COR-L47 (cell line): ENCODE results near the gene PLXNC1.
A peak's percentile ranks its signal among the peaks of the same experiment; 100 is the strongest.

Experiments
- DNase-seq: peaks from one replicate; lab custom pipeline; 2025; lab: John Stamatoyannopoulos, UW

The PLXNC1 gene

GRCh38 chr12:94204499-94205247, 56.3 kb downstream of the PLXNC1 start:
- DNase-seq = no peak

DNA sequence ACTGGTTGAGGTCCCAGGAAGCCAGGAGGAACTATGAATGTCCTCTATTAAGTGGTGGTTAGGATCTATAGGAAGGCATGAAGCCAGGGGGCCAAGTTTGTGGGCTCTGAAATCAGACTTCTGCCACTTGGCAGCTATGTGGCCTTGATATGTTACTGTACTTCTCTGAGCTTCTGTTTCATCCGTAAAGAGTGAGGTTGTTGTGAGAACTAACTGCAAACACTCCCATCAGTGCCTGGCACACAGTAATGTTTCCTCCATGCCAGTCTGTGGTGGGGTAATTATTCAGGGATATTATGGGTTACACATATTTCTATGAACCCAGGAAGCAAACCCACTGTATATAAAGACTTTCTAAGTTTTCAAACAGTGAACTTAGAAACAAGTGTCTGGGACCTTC, 57.4 kb downstream of the PLXNC1 start:
- DNase-seq = no peak

DNA sequence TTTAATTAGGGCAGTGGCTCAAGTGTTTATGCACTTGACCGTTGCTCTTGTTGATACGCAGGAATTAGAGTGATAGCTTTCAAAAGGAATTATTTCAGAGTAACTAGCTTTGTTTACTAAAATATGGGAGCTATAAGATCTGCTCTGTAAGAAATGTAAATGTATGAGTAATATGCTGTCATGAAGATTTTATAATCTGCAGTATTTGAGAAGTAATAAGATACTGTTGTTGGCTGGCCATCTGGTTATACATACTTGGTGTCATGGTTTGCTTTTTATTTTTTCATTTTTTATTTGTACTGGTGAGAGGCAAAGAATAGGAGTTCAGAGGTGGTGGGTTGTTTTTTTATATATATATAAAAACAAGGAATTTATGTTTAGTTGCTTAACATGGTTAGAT, 58.5 kb downstream of the PLXNC1 start:
- DNase-seq = no peak

- no peak for DNase-seq
These were observed 59.1 kb downstream of the PLXNC1 start for GRCh38 chr12:94207467-94207848.

GRCh38 chr12:94207849-94208621, 59.7 kb downstream of the PLXNC1 start:
- no peak for DNase-seq

DNA sequence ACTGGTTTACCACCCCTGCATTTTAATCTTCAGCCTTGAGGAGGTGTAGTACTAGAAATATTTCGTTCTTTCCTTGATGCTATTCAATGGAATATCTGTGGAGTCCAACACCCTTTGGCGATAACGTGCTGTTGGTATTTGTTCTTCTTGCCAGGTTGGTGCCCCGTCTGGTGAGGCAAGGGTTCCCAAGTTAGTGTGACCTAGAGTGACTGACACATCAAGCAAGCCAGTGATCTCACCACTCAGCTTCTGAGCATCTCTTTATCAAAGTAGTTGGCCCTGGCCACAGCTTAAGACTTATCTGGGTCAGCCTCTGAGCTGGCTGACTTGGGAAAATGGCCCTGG, 60.2 kb downstream of the PLXNC1 start:
- no peak for DNase-seq

DNA sequence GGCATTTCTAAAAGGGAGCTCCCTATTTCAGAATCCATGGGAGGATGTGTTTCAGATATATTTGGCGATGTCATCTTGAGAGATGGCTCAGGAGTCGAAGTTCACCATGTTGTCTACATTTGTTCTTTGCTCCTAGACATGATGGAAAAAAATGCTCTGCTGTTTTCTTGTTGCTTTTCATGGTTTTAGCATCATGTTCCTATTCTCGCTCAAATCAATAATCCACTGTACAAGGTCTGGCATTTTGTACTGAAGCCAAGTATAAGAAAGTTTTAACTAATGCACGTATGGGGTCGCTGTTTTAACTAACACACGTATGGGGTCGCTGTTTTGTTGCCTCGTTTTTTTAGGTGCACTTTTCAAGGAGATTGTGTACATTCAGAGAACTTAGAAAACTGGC, 60.9 kb downstream of the PLXNC1 start:
- no peak for DNase-seq

DNA sequence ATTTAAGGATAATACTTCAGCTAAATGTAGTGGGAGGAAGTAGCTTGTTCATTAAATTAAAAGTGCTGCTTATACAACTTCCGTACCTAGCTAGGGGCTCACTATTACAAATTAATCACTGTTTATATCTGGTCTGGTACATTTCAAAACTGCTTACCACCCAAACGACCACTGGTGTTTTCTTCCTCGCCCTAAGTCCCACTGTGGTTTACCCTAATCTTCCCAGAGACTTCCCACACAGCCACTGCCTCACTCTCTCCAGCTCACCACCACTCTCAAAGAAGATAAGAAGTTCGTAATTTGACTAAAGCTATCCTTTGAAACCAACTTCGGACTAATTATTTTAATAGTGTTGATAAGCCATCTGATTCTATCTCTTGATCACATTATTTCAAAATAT, 62.6 kb downstream of the PLXNC1 start:
- DNase-seq = no peak

DNA sequence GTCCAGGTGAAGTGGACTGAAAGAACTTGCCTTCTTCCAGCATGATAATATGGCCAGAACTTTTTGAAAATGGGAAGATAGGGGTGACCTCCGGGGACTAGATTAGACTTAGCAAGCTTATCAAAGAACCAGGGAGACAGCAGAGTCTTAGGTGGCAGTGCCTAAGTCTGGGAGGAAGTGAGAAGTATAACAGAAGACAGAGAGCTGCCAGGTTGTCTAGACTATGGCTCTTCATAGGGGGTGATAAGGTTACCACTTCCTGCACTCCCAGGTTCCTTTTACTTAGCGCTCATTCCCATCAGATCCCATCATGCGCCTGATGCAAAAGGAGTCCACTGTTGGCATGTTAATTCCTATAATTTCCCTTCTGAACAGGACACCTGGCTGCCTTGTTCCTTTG, 69.9 kb downstream of the PLXNC1 start:
- DNase-seq = no peak

DNA sequence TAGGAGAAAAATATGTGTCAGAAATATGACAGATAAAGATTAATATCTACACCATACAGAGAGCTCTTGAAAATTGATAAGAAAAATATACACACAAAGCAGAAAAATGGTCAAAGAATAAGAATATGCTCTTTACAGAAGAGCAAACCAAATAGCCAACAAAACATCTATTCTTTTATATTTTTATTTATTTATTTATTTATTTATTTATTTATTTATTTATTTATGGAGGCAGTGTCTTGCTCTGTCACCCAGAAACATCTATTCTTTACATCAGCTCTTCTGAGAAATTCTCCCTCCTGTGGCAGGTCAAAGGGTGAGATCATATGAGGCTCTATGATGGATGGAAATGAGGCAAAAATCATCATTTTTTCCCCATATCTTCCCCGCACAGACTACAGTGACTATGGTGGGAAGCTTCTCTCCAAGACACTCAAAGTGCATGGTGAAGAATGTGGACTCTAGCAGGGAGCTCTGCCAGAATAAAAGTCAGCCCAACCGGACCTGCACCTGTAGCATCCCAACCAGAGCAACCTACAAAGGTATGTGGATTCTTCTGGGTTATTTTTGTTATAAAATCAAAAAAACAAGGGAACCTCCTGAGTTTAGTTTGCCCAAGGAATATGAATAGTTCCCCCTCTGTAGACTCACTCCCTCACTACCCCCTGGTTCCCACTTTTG, 71.4 kb downstream of the PLXNC1 start:
- no peak for DNase-seq

- no peak for DNase-seq
These were observed 72.4 kb downstream of the PLXNC1 start for GRCh38 chr12:94220804-94221203.

DNA sequence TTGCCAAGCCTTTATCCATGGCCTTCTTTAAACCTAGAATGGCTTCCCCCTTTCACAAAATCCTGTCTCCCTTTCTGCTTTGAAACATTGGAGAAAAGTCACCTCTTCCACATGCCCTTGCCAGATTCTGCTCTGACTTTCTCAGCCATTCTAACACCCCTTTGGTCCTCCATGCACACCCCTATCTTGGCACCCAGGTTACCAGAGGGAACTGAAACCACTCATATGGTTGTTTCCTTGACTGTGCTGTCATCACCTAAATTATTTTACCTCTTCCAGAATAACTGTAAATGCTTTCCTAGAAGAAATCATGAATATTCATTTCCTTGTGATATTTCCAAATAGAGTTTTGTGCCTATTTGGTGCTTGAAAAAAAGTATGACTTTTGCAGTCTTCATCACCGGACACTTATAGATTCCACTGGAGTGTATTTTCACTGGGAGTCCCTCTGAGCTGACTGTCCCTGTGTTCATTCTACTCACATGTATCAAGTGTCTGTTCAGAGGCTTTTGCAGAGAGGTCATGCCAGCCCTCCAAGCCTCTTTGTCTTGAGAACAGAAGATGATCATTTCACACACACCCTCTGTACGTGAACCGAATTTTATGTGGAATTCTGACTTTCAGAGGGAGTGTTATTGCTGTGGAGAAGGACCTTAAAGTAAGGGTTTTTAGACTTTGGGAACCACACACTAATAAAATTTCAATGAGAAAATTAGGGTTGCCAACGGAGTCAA, 74.1 kb downstream of the PLXNC1 start:
- DNase-seq = no peak

DNA sequence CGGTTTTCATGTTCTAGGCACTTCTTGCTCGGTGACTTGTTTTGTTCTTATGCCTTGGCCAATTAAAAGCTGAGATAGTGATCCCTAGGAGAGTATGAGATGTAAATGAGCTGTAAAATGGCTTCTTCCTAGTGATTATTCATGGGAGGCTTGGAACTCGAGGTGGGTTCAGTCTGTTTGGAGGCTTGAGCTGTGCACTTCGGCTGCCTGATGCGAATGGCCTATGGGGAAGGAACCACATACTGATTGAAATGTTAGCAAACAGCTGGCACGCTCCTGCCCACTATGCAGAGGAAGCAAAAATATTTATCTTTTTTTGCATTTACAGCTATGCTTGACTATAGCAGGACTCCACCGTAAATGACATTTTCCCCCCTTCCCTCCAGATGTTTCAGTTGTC, 75.5 kb downstream of the PLXNC1 start:
- no peak for DNase-seq

DNA sequence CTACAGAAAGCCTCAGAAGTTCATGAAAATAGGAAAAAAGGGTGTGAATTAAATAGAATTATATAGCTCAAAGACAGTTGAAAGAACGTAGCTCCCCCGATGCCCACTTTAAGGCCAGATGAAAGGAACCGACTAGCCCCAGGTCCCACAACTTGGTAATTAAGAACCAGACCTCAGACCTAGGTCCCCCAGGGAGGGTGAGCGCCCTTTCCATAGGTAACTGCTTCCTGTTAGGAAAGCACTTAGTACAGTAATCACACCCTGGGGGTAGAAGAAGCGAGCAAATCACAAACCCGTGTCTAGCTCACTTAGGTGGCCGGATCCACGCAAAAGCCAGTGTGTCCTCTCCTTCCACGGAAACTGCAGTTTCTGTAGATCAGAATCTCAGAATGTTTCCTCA, 77.1 kb downstream of the PLXNC1 start:
- no peak for DNase-seq

DNA sequence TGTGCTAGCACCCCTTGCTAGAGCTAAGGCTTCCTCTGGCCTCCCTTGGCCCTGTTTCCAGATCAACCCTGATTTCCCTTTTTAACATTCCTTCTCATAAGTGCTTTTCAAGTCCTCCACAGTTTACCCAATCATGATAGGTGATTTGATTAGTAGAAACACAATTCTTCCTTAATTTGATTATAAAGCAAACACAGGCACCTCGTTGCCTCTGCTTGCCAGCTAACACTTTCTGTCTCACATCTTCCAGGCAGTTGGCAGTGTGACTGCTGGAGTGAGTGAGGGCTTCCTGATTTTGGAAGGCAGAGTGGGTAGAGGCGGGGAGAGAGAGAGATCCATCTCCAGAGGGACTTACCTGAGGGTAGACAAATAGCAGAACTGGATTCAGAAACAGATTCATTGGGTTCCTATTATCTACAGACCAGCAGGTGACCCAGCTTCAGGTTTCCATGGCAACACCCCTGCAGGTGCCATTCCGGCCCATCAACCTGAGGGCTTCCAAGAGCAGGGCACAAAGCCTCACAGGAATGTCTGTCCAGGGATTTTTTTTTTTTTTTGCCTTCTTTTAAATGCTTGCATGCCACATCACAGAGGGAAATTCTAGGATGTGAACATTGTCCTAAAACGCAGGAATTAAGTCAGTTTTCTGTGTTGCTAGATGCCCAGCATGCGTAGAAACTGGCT, 77.7 kb downstream of the PLXNC1 start:
- peak; percentile 22 for DNase-seq

- DNase-seq = no peak
These were observed 78.7 kb downstream of the PLXNC1 start for GRCh38 chr12:94227066-94227465.

DNA sequence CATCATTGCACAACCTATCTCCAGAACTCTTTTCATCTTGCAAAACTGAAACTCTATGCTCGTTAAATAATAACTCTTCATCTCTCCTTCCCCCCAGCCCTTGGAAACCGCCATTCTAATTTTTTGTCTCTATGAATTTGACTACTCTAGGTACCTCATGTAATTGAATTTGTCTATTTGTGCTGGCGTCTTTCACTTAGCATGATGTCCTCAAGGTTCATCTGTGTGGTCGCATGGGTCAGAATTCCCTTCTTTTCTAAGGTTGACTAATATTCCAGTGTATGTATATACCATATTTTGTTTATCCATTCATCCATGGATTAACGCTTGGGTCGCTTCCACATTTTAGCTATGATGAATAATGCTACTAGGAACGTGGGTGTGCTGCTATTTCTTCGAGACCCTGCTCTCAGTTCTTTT, 80.1 kb downstream of the PLXNC1 start:
- no peak for DNase-seq

DNA sequence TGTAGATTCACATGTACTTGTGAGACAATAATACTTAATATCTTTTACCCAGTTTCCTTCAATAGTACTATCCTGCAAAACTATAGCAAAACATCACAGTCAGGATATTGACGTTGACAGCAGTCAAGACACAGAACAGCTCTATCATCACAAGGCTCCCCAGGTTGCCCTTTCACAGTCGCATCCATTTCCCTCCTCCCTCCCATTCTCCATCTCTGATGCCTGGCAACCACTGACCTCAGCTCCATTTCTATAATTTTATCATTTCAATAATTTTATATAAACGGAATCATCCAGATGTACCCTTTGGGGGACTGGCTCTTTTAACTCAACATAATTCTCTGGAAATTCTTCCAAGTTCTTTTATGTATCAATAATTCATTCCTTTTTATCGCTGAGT, 81.5 kb downstream of the PLXNC1 start:
- no peak for DNase-seq

GRCh38 chr12:94230357-94230905, 82.1 kb downstream of the PLXNC1 start:
- no peak for DNase-seq

DNA sequence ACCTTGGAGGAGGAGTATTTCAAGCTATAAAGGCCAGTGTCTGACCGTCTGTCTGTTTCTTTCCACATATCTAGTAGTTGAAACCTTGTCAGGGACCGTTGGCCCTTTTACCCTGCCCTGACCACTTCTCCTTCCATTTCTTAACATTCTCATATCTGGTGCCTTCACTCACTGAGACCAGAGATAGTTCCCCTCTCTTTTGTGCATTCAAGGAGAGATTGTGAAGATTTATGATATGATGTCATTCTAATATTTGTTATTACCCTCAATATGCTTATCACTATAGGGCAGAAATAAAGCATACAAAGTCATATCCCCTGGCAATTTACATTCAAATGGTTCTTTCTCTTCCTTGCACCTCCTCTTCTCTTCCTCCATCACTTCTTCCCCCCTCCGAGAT, 83.3 kb downstream of the PLXNC1 start:
- no peak for DNase-seq

GRCh38 chr12:94235848-94236247, 87.5 kb downstream of the PLXNC1 start:
- no peak for DNase-seq
